Measurements from ENCODE around the gene HSPE1.

DNA sequence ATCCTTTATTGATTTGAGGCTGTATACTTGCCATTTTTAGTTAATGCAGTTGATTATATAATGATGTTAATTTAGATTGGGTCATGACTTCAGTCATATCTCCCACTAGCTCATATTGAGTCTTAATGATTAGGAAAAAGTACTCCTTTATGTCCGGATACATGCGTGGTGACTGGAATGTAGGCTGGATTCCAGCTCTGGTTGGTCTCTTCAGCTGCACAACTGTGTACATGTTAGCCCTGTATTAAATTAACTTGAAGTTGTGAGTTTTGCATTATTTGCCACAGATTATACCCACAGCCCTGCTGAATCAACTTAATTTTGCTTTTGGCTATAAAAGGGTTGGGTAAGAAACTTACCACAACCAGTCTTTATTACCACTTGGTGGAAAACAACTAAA lies 38.2 kb downstream of the HSPE1 start:
- TF ChIP-seq EZH2 (IDR thresholded peaks at IDR 0.05; ENCODE audit: borderline replicate concordance, low read depth, low read length, severe bottlenecking) (no peak), CTCF (IDR thresholded peaks at IDR 0.05; ENCODE audit: borderline replicate concordance, extremely low read depth, low read length, poor library complexity, severe bottlenecking) (no peak)

Measured in DND-41 (cell line).